Activated CD8-positive, alpha-beta memory T cell treated with anti-CD3 and anti-CD28 coated beads for 36 hours (primary cell): ENCODE results near the gene HINT3. TPM values are rescaled to one million over a fixed set of nuclear protein-coding genes. Genes with fewer than 3 reads are reported as not detected.
"Not testable (repeated sequence)": the region's sequence is repeated elsewhere in the genome, so short reads cannot be mapped to it uniquely, and the experiment has no call there.

Source experiments
- CTCF ChIA-PET: fragments of 350-600 bp; sonication (Branson Sonifier 250); formaldehyde crosslinking; loops from one replicate; lab custom pipeline; 2021; ENCODE audit warnings: antibody characterized with exemption; lab: Charles Lee
- POLR2A ChIA-PET: fragments of 350-600 bp; sonication (Branson Sonifier 250); formaldehyde crosslinking; loops from one replicate; lab custom pipeline; 2021; ENCODE audit warnings: antibody characterized with exemption; lab: Charles Lee
- total RNA-seq, 2 experiments: library from RNA; stranded (reverse); gene quantifications; one replicate each; pipeline ENCODE4 v1.2.3, GENCODE V29; 2021

Gene HINT3
- total RNA-seq, 2 experiments from 2014 or later = 10.3 TPM

DNA sequence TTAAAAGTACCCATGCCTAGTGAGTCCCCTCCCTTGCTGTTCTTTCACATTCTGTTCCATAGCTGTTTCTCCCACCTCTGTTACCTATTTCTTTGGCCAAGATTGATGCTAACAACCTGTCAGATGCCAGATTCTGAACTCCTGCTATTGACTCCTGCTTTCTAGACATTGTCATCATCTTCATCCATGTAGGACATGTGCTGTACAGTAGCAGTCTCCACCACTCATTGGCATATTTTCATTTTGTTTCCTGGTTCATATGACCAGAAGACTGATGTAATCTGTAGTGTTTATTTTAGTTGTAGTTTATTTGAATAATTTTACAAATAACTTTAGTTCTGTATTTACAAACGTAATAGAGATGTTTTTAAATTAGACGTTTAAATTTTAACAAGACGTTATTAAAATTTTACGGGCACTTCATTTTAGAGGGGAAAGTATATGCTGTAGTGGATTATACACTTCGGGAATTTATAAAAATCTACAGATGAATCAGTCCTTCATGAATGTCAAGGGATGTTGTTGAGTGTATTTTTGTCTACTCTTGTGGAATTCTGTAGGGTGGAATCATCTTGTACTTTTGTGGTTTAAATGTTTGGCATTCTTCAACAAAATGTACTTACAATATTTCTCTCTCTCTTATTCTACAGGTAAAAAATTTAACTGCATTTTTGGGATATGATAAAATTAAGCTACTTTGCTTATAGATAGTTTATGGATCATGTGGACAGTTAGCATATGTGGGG, 63.9 kb downstream of the HINT3 start:
- ChIA-PET CTCF (no interaction called here), POLR2A (no interaction called here)

DNA sequence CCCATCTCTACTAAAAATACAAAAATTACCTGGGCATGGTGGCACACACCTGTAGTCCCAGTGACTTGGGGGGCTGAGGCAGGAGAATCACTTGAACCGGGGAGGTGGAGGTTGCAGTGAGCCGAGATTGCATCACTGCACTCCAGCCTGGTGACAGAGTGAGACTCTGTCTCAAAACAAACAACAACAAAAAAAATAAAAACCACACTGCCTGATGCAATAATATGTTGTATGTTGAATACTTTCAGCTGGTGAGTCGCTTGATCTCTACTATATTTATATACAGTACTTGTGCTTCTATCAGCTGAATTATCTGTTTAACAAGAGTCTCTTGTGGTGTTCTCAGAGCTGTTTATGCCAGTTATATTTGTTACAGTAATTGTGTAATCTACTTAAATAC, 66.9 kb downstream of the HINT3 start:
- CTCF ChIA-PET, POLR2A ChIA-PET: not testable (repeated sequence)

DNA sequence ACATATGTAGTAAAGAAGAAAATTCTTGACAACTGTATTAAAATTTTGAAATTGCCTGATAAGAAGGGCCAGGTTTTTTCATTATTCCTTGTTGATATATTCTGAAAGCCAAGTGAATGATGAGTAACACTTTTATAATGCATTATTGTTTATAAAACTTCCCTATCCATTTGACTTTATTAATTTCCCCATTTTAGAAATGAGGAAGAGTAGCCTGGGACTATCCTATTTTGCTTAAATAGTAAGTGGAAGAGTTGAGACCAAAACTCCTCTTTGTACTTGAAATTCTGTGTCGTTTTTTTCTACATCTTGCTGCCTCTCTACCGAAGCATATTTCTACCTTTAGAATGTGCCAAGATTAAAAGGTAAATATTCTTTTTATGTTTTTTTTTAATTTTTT, 69.4 kb downstream of the HINT3 start:
- POLR2A ChIA-PET = no interaction called here

DNA sequence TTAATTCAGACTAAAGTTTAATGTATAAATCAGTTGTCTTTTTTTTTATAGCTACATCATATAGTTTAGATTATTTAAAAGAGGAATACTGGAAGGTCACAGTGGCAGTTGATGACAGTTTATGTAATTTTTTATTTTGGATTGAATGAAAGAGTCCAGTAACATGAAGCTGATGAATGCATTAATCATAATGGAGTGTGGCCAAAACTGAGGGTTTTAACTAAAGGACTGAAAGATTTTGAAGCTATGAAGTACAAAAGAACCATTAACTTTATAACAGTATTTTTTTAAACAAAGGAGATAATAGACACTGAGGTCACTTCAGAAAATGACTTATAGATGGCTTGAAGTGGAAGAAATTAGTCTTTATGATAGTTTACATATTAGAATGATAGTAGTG, 71.0 kb downstream of the HINT3 start:
- POLR2A ChIA-PET = no interaction called here
- CTCF ChIA-PET = no interaction called here

More for the DNA sequence above, 69.4 kb downstream of the HINT3 start:
- CTCF ChIA-PET = no interaction called here

Other genes with a start within 250 kb of the HINT3 start
- not detected for gene HEY2, start 207.1 kb upstream of the HINT3 start, total RNA-seq
- 10 to 100 TPM; 58.1 to 58.5 TPM for gene NCOA7, start 165.8 kb upstream of the HINT3 start, total RNA-seq
- 10 to 100 TPM; 38.9 to 45.0 TPM for gene TRMT11, start 29.8 kb downstream of the HINT3 start, total RNA-seq